Measurements from ENCODE around the gene KBTBD2.
"Not testable (repeated sequence)": the region's sequence is repeated elsewhere in the genome, so short reads cannot be mapped to it uniquely, and the experiment has no call there.

The KBTBD2 gene
- 128 to 129 reads per million in 2 donors for total RNA-seq

GRCh38 chr7:32891043-32891799 is at the start of gene KBTBD2:
Gene KBTBD2 (minus strand): TSS chr7:32891760. CDS start chr7:32879604, 12,156 bp downstream.
- peak; percentile 93 for DNase-seq

- DNase-seq: no peak
Observed at GRCh38 chr7:32941181-32941580, 49.6 kb upstream of the KBTBD2 start.

DNA sequence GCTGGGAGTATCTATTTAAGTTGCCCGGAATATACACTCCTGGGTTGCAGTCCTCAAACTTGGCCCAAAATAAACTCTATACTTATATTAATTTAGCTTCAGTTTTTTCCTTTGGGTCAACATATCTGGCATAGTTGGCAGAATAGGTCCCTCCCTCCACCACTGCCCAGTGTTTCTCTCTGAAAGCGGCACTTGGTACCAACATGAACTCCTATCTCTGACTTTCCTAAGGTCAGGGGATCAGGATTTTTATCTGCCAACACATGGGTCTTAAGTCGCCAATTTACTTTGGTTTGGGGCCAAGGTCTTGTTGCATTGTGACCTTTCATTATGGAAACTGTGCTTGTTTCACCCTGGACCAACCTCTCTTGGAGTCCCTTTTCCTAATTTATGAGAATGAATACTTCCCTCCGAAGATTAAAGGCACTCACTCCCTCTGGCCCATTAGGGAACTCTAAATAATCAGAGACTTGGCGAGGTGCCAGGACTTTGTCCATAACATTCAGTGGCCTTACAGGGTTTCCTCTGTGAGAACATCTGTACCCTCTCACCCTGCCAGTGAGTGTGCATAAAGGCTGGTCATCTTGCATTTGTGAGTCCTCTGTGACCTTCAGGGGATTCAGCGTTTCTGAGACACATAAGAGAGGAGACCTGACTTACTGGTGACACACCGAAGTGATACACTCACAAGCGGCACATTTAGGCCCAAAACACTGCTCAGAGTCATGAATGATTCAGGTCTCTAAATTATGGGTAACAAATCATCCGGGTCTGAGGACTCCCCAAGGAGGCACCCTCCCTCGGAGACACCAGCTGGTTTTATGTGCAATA is 46.0 kb upstream of the KBTBD2 start:
- no peak for DNase-seq

- DNase-seq: no peak
Observed at GRCh38 chr7:32936689-32937088, 45.1 kb upstream of the KBTBD2 start.

DNA sequence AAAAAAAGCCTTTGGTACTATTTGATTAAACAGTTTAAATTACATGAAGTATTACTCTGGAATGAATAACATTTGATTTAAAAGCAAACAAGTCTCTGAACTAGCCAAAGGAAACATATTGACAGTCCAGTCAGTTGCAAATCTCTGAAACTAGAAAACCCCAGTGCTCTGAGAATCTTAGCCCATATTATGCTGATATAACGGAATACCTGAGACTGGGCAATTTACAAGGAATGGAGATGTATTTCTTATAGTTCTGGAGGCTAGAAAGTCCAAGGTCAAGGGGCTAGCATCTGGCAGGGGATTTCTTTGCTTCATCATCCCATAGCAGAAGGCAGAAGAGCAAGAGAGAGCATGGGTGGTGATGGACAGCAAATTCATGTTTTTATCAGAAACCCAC is 44.0 kb upstream of the KBTBD2 start:
- DNase-seq: no peak

GRCh38 chr7:32930378-32930777 is 38.8 kb upstream of the KBTBD2 start:
- no peak for DNase-seq

DNA sequence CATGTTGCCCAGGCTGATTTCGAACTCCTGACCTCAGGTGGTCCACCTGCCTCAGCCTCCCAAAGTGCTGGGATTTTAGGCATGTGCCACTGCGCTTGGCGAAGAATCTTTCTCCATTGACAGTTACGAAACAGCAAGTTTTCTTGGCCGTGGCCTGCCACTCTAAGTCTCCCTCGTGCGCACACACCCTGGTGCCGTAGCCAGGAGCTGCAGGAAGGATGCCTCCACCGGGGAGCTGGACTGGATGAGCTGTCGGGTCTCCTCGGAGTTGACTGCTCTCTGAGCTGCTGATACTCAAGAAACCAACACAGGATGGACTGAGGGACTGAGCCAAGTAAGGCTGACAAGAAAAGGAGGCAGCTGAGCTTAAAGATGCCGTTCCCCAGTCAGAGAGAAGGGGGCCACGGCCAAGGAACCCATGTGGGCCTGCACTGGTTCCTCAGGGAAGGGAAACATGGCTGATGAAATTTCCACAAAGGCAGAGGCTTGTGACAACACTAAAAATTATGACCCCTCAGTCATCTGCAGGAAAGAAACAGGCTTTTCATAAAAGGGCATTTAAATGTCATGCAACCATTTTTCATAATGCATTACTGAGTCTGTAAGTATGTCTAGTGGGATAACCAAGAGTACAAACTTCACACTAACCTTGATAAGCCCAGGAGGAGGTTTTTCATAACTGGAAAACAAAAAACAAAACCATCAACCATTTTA is 38.0 kb upstream of the KBTBD2 start:
- no peak for DNase-seq

DNA sequence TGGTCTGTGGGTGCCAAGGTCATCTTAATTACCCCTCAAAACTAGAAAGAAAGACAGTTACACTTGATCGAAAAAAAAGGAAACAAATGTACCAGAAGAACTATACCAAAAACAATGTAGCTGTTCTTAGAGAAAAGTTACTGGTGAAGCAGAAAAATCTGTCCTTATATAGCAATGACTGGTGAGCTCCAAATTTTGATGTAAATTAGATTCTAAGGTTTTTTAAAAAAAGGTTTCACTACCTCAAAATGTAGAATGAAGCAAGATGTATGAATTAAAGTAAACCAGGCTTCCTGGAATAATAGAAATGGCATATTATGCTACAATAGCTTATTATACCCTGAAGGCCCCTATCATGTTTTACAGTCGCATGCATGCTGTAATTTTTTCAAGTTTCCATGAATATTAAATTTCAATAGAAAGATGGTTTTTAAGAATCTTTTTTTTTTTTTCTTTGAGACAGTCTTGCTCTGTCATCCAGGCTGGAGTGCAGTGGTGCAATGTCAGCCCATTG is 37.3 kb upstream of the KBTBD2 start:
- DNase-seq: no peak

DNA sequence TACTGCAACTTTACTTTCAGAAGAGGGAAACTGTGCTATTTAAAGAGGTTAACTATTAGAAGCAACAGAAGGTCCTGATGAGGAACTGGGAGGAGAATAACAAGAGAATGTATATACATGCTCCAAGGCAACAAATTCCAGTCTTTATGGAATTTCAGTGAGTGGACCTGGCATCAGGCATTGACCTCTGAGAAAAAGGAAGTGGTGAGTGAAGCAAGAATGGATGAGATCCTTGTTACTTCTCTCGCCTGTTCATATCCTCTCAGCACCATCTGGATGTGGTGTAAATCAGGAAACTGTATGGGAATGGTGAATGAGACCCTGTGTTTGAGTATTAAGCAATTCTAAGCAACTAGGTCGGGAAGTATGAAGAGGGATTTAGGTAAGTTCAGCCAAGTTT is 30.3 kb upstream of the KBTBD2 start:
- no peak for DNase-seq

DNA sequence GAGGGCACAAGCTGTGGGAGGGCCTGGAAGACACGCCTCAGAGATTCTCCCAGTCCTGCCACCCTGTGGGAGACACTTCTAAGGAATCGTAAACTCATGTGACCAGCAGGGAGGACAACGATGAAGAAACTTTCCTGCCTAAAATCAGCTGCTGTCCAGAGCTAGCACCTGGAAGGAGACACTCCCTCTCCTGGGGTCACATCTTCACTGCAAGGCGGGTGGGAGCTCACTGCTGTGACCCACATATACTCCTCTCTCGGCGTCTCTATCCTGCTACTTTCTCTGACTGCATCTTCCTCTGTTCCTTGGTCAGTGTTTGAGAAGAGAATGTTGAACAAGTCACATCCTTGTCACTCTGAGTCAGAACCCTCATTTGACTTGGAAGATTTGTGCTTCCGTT is 25.4 kb upstream of the KBTBD2 start:
- not testable (repeated sequence) for DNase-seq

GRCh38 chr7:32916006-32916405 is 24.4 kb upstream of the KBTBD2 start:
- DNase-seq: no peak

DNA sequence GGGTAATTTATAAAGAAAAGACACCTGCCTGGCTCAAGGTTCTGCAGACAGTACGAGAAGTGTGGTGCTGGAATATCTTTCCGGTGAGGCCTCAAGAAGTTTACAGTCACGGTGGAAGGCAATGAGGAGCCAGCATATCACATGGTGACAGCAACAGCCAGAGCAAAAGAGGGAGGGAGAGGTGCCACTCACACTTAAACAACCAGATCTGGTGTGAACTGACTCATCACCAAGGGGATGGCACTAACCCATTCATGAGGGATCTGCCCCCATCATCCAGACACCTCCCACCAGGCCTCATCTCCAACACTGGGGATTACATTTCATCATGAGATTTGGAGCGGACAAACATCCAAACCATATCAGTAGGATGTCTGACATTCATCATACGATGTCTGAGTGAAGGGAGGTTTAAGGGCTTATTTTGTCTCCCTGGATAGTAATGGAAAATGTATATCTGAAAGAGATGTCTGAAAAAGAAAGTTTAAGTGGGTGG is 23.5 kb upstream of the KBTBD2 start:
- no peak for DNase-seq

DNA sequence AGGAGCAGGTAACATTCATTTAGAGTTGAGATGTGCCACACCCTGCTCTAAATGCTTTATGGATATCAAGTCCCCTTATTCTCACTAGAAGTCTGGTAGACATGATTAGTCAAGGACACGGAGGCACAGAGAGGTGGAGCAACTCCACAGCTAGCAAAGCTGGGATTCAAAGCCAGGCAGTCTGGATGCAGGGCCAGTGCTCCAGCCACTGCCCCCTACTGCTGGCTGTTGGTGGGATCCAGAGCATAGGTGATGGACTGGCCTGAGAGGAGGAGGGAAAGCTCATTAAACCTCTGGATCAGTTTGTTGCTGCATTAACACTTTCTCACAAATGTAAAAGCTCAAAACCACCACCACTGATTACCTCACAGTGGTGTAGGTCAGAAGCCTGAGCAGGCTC is 22.6 kb upstream of the KBTBD2 start:
- DNase-seq: no peak

GRCh38 chr7:32910195-32910594 is 18.6 kb upstream of the KBTBD2 start:
- DNase-seq: no peak

GRCh38 chr7:32905175-32905662 is 13.7 kb upstream of the KBTBD2 start:
- peak; percentile 9 for DNase-seq

DNA sequence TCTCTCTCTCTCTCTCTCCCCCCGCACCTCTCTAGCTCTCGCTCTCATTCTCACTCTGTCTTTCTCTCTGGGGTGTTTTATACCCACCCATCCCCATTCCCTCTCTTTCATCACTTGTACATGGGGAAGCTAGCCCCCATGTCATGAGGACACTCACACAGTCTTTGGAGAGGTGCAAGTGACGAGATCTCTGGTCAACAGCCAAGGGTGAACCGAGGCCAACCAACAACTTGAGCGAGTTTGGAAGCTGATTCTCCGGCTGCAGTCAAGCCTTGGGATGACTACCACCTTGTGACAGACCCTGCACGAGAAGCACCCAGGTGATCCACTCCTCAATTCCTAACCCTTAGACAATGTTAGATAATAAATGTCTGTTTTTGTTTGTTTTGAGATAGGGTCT is 10.1 kb upstream of the KBTBD2 start:
- DNase-seq: no peak

- no peak for DNase-seq
Observed at GRCh38 chr7:32900433-32900995, 9.0 kb upstream of the KBTBD2 start.

DNA sequence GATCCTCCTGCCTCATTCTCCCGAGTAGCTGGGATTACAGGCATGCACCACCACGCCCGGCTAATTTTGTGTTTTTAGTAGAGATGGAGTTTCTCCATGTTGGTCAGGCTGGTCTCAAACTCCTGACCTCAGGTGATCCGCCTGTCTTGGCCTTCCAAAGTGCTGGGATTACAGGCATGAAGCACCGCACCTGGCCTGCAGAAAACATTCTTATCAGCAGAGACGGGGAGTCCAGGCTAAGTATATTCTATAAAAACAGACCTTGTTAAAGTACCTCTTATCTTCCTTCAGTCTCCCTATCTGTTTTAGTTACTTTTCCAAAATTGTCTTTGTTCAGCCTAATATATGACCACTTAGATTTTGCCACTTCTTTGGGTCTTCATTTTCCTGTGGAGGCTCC is 5.8 kb upstream of the KBTBD2 start:
- DNase-seq: not testable (repeated sequence)

DNA sequence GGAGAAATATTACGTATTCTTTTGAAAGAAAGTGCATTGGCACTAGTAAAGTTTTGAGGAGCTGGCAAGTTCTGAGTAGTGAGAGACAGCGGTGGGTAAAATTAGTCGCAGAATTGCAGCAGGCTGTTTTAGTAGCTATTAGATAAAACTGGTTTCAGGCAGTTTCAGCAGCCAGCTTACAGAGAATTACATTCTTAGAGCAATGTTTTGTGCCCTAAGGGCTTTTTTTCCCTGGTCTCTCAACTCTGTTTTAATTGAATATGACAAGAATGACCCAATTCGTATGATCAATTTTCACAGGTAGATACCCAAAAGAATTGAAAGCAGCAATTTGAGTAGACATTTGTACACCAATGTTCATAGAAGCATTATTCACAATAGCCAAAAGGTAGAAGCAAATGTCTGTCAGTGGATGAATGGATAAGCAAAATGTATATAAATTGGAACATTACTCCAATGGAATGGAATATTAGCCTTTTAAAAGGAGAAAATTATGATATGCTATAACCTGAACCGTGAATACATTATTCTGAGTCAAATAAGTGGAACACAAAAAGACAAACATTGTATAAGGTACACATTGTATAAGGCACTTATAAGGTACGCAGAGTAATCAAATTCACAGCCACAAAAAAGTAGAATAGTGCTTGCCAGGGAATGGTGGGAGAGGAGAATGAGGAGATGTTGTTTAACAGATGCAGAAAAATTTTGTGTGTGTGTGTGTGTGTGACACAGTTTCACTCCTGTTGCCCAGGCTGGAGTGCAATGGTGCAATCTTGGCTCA is 5.2 kb upstream of the KBTBD2 start:
- DNase-seq: no peak

DNA sequence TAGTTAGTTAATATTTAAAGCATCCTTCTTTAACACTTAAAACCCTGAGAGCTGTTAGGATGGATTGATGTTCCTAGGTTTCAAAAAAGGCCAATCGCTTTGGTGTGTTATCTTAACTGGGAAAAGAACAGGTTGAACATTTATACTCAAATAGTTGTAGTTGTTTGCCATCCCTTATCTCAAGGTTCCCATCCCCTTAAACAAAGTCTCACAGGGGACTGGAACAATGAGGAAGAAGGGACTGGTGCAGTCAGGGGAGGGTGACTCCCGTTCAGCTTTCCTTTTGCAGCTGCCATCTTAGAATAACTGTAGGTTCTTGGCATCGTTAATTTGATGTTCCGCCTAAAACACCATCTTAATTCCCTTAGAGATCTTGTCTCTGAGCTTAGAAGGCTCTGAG is 2.6 kb upstream of the KBTBD2 start:
- no peak for DNase-seq

GRCh38 chr7:32893722-32894121 is 2.2 kb upstream of the KBTBD2 start:
- DNase-seq: no peak

GRCh38 chr7:32893207-32893524 is 1.6 kb upstream of the KBTBD2 start:
- DNase-seq: no peak
